HepG2 (cell line): ENCODE measurements around the gene LRRC45. TPM values are rescaled to one million over a fixed set of nuclear protein-coding genes. Genes with fewer than 3 reads are reported as not detected.

Experiments
- RBM22 ChIP-seq: fragments of 200-400 bp; formaldehyde crosslinking; optimal IDR thresholded peaks from 2 replicates; pipeline ENCODE3; 2017; ENCODE audit warnings: mild to moderate bottlenecking, low read length, moderate library complexity
- ZNF142 ChIP-seq: sonication (generic); formaldehyde crosslinking; IDR thresholded peaks from 2 replicates; pipeline ENCODE4 v1.4.0; 2020; ENCODE audit warnings: missing genetic modification reagents
- ZNF687 ChIP-seq: sonication (generic); formaldehyde crosslinking; IDR thresholded peaks from 2 replicates; pipeline ENCODE4 v1.5.1; 2020; ENCODE audit warnings: mild to moderate bottlenecking, missing genetic modification reagents, moderate library complexity
- polyA plus RNA-seq, 8 experiments: library from polyadenylated mRNA; depleted of rRNA in 3 of 8; stranded (reverse) in 7 of 8; unstranded in 1 of 8; fragments of >200 nt; fragmentation: Illumina TruSeq in 4 of 8; extraction: Trizol in 4 of 8; gene quantifications; 2 replicates each; pipeline versions ENCODE4 v1.2.1 to v1.2.3, GENCODE V29; 2011 to 2016; ENCODE audit warnings: low read depth in 4 of 8, missing spikeins in 1 of 8, mixed read lengths in 1 of 8; ENCODE audit not compliant: insufficient read depth in 1 of 8
- total RNA-seq, 5 experiments: library from RNA; depleted of rRNA; stranded (reverse); fragments of >200 nt; fragmentation: Illumina TruSeq; extraction: Trizol; gene quantifications; 2 replicates each; pipeline ENCODE4 v1.2.3, GENCODE V29; 2016; ENCODE audit warnings: low read depth in 1 of 5

LRRC45 gene
- total and polyA plus RNA-seq, 2 of the 13 experiments (the other 11 are each of a cell fraction or from before 2014, with no cell fraction given): 11.6 to 48.1 TPM

- peak; percentile 18 for TF ChIP-seq ZNF142 (CRISPR knock-in tag)
- peak; percentile 54; the same call in 1 of the 2 replicates for TF ChIP-seq ZNF687 (CRISPR knock-in tag)
- no peak for TF ChIP-seq RBM22
- TF ChIP-seq, all 625 proteins: peak for 60
Measured at GRCh38 chr17:82065193-82065637, 42.1 kb downstream of the LRRC45 start (continued).
